Measurements from ENCODE around the gene TNS1. TPM values are rescaled to one million over a fixed set of nuclear protein-coding genes. Genes with fewer than 3 reads are reported as not detected.
A peak's percentile ranks its signal among the peaks of the same experiment; 100 is the strongest.

The TNS1 gene
- total and polyA plus RNA-seq, 2 donors from 2014 or later, result 44.8 to 471 TPM

- intact Hi-C loops (cut with DNase I), result no loop called here
- DNase-seq (peak in 1 of 5 donors; percentile 54), FAIRE-seq (no peak)
- Histone ChIP-seq H3K36me3 (ENCODE audit: control insufficient read depth in 2 of 3, insufficient read depth in 3 of 3, low read length in 3 of 3) (peaks cover 3 to 74% (median 28%) of the 10 kb centered on the region in 3 donors), H3K9me3 (ENCODE audit: control insufficient read depth in 2 of 3, insufficient read depth in 1 of 3, low read length in 3 of 3) (no peaks in the 10 kb centered on the region), H3K27me3 (ENCODE audit: control insufficient read depth, insufficient read depth, low read length) (no peaks in the 10 kb centered on the region), H3K4me1 (ENCODE audit: control insufficient read depth in 2 of 3, insufficient read depth in 2 of 3, low read depth in 1 of 3, low read length in 3 of 3) (peaks cover 4 to 47% (median 27%) of the 10 kb centered on the region in 3 donors), H3K27ac (ENCODE audit: low read depth in 2 of 2, low read length in 2 of 2) (peak overlapping the region in 1 of 2 donors; percentile 13), H3K9ac (ENCODE audit: low read length in 3 of 3) (peak overlapping the region in 1 of 3 donors; percentile 26), H3K4me3 (ENCODE audit: low read length in 3 of 3) (no peak overlapping the region)
- no peak for TF ChIP-seq CTCF (IDR thresholded peaks at IDR 0.05; ENCODE audit: borderline replicate concordance, extremely low read depth, insufficient read depth)
Observed at GRCh38 chr2:217821536-217822147, 181.2 kb downstream of the TNS1 start.

GRCh38 chr2:217820904-217821303 is 181.9 kb downstream of the TNS1 start:
- DNase-seq (no peak), FAIRE-seq (no peak)
- Histone ChIP-seq H3K27me3 (ENCODE audit: control insufficient read depth, insufficient read depth, low read length) (no peaks in the 10 kb centered on the region), H3K4me1 (ENCODE audit: control insufficient read depth in 2 of 3, insufficient read depth in 2 of 3, low read depth in 1 of 3, low read length in 3 of 3) (peaks cover 4 to 51% (median 32%) of the 10 kb centered on the region in 3 donors), H3K9ac (ENCODE audit: low read length in 3 of 3) (no peak overlapping the region), H3K9me3 (ENCODE audit: control insufficient read depth in 2 of 3, insufficient read depth in 1 of 3, low read length in 3 of 3) (no peaks in the 10 kb centered on the region), H3K27ac (ENCODE audit: low read depth in 2 of 2, low read length in 2 of 2) (no peak overlapping the region), H3K4me3 (ENCODE audit: low read length in 3 of 3) (no peak overlapping the region), H3K36me3 (ENCODE audit: control insufficient read depth in 2 of 3, insufficient read depth in 3 of 3, low read length in 3 of 3) (peaks cover 3 to 81% (median 33%) of the 10 kb centered on the region in 3 donors)
- intact Hi-C loops (cut with DNase I), result no loop called here
- no peak for TF ChIP-seq CTCF (IDR thresholded peaks at IDR 0.05; ENCODE audit: borderline replicate concordance, extremely low read depth, insufficient read depth)

GRCh38 chr2:217820091-217820819 is 182.5 kb downstream of the TNS1 start:
- Histone ChIP-seq H3K27me3 (ENCODE audit: control insufficient read depth, insufficient read depth, low read length) (no peaks in the 10 kb centered on the region), H3K9me3 (ENCODE audit: control insufficient read depth in 2 of 3, insufficient read depth in 1 of 3, low read length in 3 of 3) (no peaks in the 10 kb centered on the region), H3K4me3 (ENCODE audit: low read length in 3 of 3) (no peak overlapping the region), H3K4me1 (ENCODE audit: control insufficient read depth in 2 of 3, insufficient read depth in 2 of 3, low read depth in 1 of 3, low read length in 3 of 3) (peaks cover 4 to 57% (median 39%) of the 10 kb centered on the region in 3 donors), H3K27ac (ENCODE audit: low read depth in 2 of 2, low read length in 2 of 2) (peak overlapping the region in 1 of 2 donors; percentile 56), H3K36me3 (ENCODE audit: control insufficient read depth in 2 of 3, insufficient read depth in 3 of 3, low read length in 3 of 3) (peaks cover 3 to 83% (median 40%) of the 10 kb centered on the region in 3 donors), H3K9ac (ENCODE audit: low read length in 3 of 3) (peak overlapping the region in 1 of 3 donors; percentile 7)
- TF ChIP-seq CTCF (IDR thresholded peaks at IDR 0.05; ENCODE audit: borderline replicate concordance, extremely low read depth, insufficient read depth), result no peak
- peak in 1 of 5 donors; percentile 40 for DNase-seq
- no peak for FAIRE-seq
- intact Hi-C loops (cut with DNase I), result no loop called here
